ENCODE data around the gene LPIN1.

- TF ChIP-seq EP300 (IDR thresholded peaks at IDR 0.05; ENCODE audit: borderline replicate concordance in 1 of 2, low read depth in 2 of 2, low read length in 2 of 2), result no peak
- no peak for TF ChIP-seq SUZ12 (IDR thresholded peaks at IDR 0.05; ENCODE audit: low read length)
- no peak for TF ChIP-seq SIN3A (conservative IDR thresholded peaks at IDR 0.05 in 1 of 2, IDR thresholded peaks at IDR 0.05 in 1 of 2; ENCODE audit: low read depth in 1 of 2, low read length in 2 of 2)
- no peak for TF ChIP-seq POLR2AphosphoS5 (IDR thresholded peaks at IDR 0.05; ENCODE audit: low read depth, low read length)
These were observed 37.1 kb upstream of the LPIN1 start for GRCh38 chr2:11709293-11709692.

Data from H1 (cell line).